SIG-M5 (cell line): ENCODE measurements around the gene DIPK1C.
"Not testable (repeated sequence)": the region's sequence is repeated elsewhere in the genome, so short reads cannot be mapped to it uniquely, and the experiment has no call there.

Experiments
- DNase-seq: peaks from one replicate; lab custom pipeline; 2025; lab: John Stamatoyannopoulos, UW

DIPK1C gene

DNA sequence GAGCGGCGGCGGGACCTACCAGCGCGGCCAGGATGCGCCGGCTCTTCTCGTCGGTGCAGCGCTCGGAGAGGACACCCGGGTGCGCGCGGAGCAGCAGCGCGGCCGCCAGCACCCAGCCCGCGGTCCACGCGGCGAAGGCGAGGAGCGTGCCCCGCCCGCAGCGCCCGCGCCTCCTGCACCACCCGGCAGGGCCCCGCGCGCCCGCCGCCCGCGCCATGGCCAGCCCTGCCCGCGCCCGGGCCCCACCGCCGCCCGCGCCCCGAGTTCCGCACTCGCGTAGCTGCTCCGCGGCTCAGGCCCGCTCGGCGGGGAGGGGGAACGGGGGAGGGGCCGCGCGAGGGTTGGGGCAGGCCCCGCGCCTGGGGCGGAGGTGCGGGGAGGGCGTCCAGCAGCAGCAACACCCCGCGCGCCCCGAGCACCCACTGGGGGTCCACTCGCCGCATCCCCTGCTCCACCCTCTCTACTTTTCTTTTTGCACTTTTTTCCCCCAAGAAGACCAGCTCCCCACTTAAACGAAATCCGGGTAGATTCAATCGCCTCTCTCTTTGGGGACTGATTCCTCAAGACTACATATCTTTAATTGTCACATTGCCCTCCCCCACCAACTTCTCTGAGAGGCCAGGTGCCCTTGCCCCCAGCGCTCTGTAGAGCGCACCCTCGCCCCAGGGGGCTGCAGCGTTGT, at the start of gene DIPK1C:
Gene DIPK1C (minus strand): TSS at position 266 of the 682 bp plus-strand sequence. CDS start 49 bp downstream, at position 217.
- no peak for DNase-seq

DNA sequence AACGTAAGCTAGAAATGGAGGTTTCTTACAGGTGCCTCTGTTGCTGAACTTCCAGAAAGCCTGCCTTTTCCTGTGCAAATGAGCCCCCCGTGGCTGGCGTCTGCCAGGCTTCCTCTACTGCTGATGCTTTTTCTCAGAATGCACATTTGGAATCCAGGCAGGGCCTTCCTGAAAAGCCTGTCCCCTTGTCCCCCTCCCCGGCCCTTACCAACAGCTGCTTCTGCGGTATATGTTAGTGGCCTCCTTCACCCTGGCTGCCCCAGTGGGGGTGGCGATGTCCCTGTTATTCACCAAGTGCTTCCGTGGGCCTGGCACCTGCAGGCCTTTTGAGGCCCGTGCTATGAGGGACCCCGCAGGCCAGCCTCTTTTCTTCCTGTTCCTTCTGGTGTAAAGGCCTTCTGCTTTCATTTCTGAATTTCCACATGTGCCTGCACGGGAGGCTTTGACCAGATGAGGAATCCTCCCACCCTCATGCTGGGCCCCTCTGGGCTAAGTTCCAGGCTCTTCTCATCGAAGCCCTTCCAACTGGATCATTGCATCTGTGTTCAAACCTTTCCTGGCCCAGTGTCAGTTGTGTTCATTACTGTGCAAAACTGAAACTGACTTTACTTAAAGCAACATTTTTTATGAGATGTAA, 49.5 kb upstream of the DIPK1C start:
- no peak for DNase-seq

DNA sequence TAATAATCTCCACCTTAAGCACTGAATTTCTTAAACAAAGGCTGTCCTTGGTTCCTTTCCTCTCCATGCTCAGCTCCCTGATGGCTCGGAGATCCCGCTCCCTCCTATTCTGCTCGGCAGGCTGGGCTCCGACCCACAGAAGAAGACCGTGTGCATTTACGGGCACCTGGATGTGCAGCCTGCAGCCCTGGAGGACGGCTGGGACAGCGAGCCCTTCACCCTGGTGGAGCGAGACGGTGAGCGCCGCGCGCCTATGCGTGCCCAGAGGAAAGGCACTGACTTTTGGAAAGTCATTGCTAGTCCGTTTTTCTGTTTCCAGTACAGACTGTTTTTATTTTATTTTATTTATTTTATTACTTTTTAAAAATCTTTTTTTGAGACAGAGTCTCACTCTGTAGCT, 48.7 kb upstream of the DIPK1C start:
- no peak for DNase-seq

DNA sequence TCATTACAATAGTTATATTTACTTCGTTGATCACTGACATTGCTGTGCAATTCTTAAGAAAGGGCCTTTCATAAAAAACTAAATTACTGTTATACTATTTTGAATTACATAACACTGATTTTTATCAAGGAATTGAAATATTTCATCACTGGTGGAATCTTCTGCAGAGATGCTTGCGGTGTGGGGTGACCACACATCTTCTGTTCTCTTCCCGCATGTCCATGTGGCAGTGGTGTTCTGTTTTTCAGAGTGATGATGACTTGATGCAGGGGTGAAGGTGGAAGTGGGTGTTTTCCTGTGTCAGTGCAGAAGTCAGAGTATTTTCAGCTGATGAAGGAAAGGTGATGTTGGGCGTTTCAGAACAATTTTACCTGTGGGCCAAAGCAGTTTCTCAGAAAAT, 46.0 kb upstream of the DIPK1C start:
- DNase-seq, result no peak

DNA sequence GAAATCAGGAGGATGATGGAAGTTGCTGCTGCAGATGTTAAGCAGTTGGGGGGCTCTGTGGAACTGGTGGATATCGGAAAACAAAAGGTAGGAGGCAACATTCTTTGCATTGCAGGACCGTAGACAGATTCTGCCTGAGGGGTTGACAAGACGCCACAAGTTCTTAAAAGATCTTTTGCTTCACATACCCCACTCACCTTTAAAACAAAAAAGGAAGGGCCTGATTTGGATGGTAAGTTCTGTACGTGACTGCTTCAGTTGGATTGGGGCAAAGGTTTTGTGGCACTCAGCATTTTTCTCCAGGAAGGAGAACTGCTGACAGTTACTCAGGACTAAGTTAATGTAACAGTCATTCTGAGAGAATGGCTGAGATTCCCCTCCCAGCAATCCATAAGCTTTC, 44.3 kb upstream of the DIPK1C start:
- no peak for DNase-seq

DNA sequence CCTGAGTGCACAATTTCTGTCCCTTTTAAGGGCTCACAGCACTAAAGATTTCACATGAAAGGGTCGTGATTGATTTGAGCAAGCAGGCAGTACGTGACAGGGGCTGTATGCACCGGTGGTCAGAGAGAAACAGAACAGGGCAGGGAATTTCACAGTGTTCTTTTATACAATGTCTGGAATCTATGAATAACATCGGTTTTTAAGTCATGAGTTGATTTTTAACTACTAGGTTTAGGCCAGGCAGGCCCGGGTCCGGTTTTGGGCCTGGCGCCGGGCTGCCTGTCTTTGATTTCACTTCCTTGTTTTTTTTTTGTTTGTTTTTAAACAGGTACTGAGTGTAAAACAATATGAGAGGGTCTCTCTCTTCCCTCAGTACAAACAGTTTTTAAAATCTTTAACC, 43.7 kb upstream of the DIPK1C start:
- not testable (repeated sequence) for DNase-seq

DNA sequence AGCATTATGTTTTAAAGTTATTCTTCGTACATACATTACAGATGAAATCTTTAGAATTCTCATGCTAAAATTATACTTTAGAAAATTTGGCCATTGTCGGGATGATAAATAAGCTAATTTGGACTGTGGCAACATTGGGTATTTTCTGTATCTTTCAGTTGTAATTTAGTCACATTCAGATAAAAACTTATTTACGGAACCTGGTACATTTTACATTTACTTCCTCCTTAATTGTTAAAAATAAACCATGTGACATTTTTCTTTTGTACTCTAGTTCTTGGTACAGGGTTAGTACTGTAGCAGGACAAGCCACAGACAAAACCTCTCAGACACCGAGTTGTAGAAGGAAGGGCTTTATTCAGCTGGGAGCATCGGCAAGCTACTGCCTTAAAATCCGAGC, 43.3 kb upstream of the DIPK1C start:
- no peak for DNase-seq

DNA sequence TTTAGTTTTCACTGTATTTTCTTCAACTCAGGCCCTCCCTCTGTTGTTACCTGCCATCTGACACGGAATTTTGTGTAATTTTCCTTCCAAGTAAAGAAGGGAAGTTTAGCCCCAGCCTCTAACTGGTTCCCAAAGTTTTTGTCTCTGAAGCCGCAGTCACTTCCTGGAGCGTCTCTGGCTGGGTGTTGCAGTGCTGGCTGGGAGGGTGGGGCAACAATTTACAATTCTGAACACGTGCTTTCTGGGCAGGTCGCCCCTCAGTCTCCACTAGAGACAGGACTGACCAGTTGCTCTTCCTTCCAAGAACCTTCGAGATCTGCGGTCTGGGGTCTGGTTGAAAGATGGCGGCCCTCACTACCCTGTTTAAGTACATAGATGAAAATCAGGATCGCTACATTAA, 42.5 kb upstream of the DIPK1C start:
- DNase-seq, result peak; percentile 18

DNA sequence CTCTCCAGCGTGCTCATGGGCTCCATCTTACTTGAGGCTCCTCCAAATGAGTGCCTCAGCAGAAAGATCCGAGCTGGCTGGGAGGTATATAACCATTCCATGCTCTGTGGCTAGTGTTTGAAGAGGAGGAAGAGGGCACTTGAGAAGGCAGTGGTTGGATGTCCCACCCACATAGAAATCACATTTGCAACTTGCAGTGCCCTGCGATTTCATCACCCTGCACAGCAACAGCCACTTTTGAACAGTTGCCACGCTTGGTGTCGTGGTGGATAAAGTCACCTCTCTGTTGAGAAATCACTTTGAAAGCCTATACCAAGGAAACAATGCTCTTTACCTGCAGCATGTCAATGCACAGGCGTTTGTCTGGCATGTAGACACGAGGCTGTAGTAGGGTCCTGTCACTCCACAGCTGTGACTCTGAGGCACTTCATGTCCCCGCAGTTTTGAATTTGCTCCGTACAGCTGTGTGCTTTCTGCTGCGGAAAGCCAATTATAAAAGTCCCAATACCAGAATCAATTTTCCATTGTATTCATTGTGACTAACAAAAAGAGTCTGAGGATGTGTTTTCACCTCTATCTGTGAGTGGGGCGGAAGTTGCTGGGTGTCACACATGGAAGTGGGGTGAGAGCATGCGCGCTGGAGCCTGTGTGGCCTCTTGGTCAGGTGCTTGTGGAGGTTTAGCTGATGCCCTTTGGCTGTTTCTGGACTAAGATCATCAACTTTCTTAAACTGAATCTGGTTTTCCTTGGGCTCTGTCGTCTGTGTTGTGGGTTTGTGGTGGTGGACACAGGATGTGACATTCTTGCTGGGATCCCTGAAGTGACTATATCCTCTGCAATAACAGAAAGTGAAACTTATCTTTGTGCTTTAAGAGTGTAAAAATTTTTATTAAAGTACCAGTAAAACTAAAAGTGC, 41.9 kb upstream of the DIPK1C start:
- peak; percentile 7 for DNase-seq

DNA sequence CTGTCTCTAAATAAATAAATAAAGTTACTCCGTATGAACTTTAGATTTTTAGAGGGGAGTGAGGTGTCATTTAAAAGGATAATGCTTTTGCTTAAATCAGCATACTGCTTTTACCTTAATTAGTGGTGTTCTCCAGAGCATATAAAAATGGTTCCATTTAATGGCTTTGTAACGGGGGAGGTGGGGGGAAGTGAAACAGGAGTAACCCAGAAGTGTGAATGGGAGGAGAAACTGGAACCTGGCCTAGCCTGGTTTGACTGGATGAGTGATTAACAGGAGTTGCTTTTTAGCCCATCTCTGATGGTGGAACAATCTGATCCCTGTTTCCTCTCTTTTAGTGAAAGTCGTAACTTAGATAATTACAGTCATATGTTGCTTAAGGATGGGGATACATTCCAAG, 40.7 kb upstream of the DIPK1C start:
- DNase-seq, result no peak

DNA sequence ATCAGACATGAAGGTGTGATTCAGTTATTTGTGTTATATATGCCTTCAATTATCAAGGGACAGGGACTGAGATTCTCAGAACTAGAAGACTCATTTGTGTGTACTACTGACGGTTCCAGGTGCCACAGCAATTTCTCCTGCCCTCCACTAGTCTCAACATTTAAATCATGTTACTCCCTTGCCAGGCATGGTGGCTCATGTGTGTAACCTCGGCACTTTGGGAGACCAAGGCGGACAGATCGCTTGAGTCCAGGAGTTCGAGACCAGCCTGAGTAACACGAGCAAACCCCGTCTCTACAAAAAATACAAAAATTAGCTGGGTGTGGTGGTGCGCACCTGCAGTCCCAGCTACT, 40.2 kb upstream of the DIPK1C start:
- DNase-seq, result no peak

DNA sequence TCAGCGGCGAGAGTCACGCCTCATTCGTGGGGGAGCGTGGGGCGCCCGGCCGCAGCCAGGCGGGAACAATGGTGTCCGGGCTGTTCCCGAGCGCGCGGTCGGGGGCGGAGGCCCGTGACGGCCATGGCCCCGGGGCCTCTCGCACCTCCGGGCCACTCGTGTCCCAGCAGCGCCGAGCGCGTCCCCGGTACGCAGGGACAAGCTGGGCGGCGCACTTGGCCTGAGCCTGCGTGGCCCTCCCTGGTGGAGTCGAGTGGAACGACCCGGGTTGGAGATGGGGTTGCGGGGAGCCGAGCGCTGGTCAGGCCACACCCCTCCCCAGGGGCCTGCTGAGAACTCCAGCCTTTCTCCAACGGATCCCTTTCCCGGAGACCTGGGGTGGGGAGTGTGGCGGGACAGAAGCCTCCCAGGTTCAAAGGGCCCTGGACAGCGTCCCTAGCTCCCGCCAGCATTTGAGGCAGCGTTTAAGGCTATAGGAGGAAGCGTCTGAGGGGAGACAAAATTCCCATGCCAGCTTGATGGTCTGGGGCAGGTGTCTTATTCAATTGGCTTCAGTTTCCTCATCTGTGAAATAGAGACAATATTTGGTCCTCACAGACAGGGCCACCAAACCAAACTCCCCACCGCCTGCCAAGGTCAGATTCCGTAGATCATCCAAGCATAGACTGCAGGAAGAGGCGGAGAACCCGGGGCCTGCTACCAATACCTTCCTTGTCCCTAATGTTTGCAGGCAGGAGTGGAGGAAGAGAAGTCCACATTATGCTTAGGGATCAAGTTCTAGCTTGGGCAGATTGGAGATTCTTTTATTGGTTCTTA, 39.6 kb upstream of the DIPK1C start:
- no peak for DNase-seq

DNA sequence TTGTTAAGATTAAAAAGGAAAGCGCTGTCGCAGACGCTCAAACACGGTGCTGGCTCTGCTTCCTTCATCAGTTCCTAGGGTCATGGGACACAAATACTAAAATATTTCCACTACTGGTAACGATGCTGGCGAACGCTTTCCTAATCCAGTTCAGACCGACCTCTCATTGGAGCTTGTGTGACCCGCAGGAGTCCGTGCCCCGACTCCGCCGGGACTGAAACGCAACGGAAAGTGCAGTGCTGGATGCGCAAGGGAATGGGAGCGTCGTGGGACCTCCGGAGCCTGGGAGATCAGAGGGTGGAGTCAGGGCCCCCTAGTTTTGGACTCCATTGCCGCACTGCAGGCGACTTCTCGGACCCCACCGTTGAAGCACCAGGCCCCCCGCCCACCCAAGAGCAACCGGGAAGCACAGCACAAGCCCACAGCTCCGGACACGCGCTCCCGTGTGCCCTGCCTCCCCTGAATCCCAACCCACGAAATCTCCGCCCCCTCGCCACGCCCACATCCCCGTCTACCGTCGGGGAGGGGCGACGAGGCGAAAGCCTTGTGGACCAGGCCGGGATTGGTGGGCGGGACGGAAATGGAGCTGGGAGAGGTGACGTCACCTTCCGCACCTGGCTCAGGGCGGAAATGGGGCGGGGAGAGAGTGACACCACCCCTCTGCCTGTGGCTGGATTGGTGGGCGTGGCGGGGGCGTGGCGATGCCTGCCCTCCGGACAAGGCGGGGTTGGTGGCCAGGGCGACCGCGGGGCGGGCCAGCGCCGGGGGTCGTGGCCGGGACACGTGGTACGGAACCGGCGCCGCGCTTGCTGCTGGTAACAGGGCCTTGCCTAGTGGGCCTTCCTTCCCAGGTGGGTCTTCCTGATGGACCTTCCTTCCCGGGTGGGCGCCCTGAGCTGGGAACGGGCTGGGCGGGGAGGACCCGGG, 38.7 kb upstream of the DIPK1C start, which contains the start of gene CNDP2:
Gene CNDP2 (plus strand): TSS at position 783 of the 927 bp plus-strand sequence. CDS start 3,611 bp downstream, outside the sequence.
- peak; percentile 83 for DNase-seq

DNA sequence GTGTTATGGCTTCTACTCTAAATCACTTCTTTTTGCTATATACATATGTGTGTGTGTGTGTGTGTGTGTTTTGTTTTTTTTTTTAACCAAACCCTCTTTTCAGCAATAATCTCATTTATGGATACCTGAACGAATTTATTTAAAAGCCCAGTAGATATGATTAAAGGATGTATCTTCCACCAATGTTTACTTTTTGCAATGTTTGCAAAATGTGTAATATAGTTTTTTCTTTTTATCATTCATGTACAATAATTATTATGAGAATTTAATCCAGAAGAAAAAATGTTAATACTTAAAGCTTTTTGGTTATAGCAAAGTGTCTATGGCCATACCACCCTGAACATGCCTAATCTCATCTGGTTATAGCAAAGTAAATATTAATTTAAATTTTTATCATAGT, 37.4 kb upstream of the DIPK1C start:
- no peak for DNase-seq

DNA sequence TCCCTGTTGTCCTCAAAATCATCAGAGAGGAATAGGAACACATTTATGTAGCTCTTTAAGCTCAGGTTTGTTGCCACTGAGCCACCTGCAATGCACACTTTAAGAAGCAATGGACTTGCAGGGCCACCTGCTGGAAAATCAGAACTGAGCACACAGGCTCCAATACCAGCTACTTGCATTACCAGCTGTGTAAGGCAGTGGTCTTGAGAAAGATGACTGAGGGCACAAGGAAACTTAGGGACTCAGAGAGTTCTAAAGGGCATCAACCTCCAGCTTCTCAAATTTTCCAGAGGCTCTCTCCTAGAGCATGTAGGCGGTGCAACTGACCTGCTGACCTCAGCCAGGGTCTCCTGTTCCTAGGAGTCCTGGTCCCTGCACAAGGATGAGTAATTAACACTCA, 36.6 kb upstream of the DIPK1C start:
- no peak for DNase-seq

DNA sequence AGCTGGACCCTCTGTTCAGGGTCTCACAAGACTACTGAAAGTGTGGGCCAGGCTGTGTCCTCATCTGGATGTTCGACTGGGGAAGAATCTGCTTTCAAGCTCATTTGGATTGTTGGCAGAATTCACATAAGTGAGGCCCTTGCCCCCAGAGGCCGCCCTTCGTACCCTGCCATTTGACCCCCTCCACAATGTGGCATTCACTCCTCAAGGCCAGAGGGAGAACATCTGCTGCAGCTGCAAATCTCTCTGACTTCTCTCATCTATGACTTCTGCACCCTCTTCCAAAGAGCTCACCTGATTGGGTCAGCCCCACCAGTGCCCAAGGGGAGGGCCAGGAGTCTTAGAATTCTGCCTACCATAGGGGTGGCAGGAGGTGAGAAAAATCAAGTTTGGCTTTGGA, 35.2 kb upstream of the DIPK1C start:
- no peak for DNase-seq

DNA sequence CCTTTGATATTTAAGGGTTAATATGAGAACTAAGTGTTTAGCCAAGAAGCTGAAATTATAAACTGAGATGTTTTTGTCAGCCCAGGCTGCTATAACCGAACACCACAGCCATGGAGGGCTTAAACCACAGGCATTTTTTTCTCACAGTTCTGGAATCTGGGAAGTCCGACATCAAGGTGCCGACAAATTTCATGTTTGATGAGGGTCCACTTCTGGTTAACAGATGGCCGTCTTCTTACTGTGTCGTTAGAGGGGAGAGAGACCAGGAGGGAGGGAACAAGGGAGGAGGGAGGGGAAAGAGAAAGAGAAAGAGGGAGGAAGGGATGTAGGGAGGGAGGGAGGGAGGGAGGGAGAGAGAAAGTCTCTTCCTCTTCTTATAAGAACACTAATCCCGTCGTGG, 32.6 kb upstream of the DIPK1C start:
- DNase-seq, result no peak

DNA sequence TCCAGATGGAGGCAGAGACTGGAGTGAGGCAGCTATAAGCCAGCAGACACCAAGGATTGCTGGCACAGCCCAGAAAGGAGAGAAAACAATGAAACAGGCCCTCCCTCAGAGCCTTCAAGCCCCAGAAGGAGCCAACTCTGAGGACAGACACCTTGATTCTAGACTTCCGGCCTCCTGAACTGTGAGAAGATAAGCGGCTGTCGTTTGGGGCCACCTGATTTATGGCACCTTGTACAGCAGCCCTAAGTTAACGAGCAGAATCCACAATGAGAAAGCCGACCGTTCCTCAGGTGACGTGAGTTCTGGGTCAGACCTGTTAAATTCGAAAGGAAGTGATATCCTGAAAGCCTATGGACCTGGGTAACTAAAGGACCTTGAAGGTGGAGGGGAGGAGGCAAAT, 31.8 kb upstream of the DIPK1C start:
- DNase-seq, result no peak

DNA sequence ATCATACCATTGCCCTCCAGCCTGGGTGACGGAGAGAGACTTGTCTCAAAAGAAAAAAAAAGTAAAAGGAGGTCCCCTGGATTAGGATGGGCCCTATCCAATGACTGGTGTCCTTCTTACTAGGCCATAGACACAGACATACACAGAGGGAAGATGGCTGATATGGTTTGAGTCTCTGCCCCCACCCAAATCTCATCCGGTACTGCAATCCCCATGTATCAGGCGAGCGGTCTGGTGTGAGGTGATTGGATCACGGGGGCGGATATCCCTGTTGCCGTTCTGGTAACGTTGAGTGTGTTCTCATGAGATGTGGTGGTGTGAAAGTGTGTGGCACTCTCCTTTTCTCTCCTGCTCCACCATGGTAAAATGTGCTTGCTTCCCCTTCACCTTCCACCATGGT, 31.2 kb upstream of the DIPK1C start:
- no peak for DNase-seq

DNA sequence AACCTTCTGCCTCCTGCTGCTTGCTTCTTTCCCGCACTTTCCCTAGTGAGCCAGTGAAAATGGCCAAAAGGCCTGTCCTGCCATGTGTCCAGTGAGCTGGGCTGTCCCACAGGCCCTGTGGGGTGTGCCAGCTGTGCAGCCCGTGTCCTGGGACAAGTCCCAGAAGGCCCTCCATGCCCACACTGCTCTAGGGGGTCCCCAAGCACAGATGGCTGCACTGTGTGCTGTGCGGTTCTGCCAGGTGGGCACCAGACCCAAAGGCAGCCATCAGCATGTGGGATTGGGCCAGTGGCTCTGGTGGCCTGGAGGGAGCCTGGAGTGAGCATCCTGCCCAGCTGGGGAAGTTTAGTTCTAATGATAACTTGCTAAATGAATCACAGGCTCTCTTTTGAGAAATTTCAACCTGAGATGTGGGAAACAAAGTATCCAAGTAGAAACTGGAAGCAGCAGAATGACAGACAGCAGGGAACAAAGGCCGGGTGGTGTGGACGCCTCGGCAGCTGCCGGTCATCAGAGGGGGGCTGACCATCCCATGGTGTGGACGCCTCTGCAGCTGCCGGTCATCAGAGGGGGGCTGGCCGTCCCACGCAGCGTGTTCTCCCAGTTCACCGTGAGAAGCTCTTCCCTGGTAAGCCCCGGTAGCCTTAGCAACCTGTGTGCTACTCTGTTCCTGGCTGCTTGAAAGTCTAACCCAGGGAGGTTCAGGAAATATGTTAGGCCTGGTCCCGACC, 29.2 kb upstream of the DIPK1C start:
- DNase-seq, result no peak
